ENCODE results near the gene CAPZA2.

Gene CAPZA2

DNA sequence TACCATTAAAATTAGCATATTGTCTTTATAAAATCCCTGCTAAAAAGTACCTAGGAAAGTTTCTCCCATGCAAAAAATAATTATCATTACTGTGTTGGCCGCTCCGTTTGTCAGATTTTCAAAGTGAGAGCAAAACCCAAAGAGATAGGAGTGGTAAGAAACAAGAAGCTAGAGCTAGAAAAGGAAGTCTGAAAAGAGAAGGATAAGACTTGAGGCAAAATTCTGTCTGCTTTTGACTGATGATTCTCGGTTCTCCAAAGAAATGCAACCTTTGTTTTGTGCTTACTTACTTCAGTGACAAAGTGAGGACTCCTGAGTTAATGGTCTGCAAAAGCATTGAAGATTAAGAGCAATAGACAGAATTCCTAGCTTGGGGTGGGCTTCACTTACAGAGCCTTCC is 33.3 kb upstream of the CAPZA2 start:
- TF ChIP-seq CTCF (IDR thresholded peaks at IDR 0.05; ENCODE audit: borderline replicate concordance, extremely low read depth, low read length, poor library complexity, severe bottlenecking) (no peak), EZH2 (IDR thresholded peaks at IDR 0.05; ENCODE audit: borderline replicate concordance, low read depth, low read length, severe bottlenecking) (no peak)
- no peak overlapping the region for H3K4me3 ChIP-seq (ENCODE audit: low read depth in 1 of 2, low read length in 2 of 2)
- ATAC-seq (ENCODE audit: insufficient read depth, low read depth): no peak
- H3K4me1 ChIP-seq (ENCODE audit: insufficient read depth, low read length): no peaks in the 10 kb centered on the region
- no peaks in the 10 kb centered on the region for H3K36me3 ChIP-seq (ENCODE audit: insufficient read depth, low read length)
- H2AFZ ChIP-seq (ENCODE audit: low read depth, low read length): no peak overlapping the region
- H4K20me1 ChIP-seq (ENCODE audit: insufficient read depth, low read length): no peaks in the 10 kb centered on the region
- H3K4me2 ChIP-seq (ENCODE audit: insufficient read depth, low read length): no peak overlapping the region
- peaks cover 12% of the 10 kb centered on the region for H3K27me3 ChIP-seq (ENCODE audit: insufficient read depth, low read length, poor library complexity)
- no peaks in the 10 kb centered on the region for H3K9me3 ChIP-seq (ENCODE audit: insufficient read depth, low read length, severe bottlenecking)
- no peaks in the 10 kb centered on the region for H3K79me2 ChIP-seq (ENCODE audit: insufficient read depth, low read length)
- no peak overlapping the region for H3K27ac ChIP-seq (ENCODE audit: low read length)
- H3K9ac ChIP-seq (ENCODE audit: low read depth, low read length): no peak overlapping the region
- DNase-seq: no peak

DNA sequence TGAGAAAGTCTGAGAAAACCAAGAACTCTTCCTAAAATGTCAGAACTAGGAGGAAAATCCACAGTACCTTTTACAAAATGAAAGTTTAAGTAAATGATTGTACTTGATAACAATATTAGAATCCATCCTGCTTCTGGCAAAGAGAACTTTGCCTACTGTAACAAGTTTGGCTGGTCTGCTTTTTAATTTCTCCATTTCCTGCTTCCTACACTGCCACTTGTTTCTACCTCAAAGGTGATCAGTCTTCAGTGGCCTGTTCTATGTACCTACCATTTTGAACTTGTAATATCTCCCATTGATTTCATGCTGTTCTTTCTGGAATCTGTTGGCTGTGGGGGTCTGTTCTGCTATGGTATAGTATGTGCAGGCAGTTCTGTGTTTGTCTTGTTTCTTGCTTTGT is 32.9 kb upstream of the CAPZA2 start:
- peaks cover 12% of the 10 kb centered on the region for H3K27me3 ChIP-seq (ENCODE audit: insufficient read depth, low read length, poor library complexity)
- H3K4me3 ChIP-seq (ENCODE audit: low read depth in 1 of 2, low read length in 2 of 2): no peak overlapping the region
- no peaks in the 10 kb centered on the region for H3K79me2 ChIP-seq (ENCODE audit: insufficient read depth, low read length)
- DNase-seq (no peak), ATAC-seq (ENCODE audit: insufficient read depth, low read depth) (no peak)
- no peak overlapping the region for H2AFZ ChIP-seq (ENCODE audit: low read depth, low read length)
- TF ChIP-seq EZH2 (IDR thresholded peaks at IDR 0.05; ENCODE audit: borderline replicate concordance, low read depth, low read length, severe bottlenecking): no peak
- no peak for TF ChIP-seq CTCF (IDR thresholded peaks at IDR 0.05; ENCODE audit: borderline replicate concordance, extremely low read depth, low read length, poor library complexity, severe bottlenecking)
- H3K9ac ChIP-seq (ENCODE audit: low read depth, low read length): no peak overlapping the region
- H3K4me1 ChIP-seq (ENCODE audit: insufficient read depth, low read length): no peaks in the 10 kb centered on the region
- H4K20me1 ChIP-seq (ENCODE audit: insufficient read depth, low read length): no peaks in the 10 kb centered on the region
- H3K9me3 ChIP-seq (ENCODE audit: insufficient read depth, low read length, severe bottlenecking): no peaks in the 10 kb centered on the region
- no peak overlapping the region for H3K27ac ChIP-seq (ENCODE audit: low read length)
- no peaks in the 10 kb centered on the region for H3K36me3 ChIP-seq (ENCODE audit: insufficient read depth, low read length)
- H3K4me2 ChIP-seq (ENCODE audit: insufficient read depth, low read length): no peak overlapping the region

- no peak for DNase-seq
- TF ChIP-seq CTCF (IDR thresholded peaks at IDR 0.05; ENCODE audit: borderline replicate concordance, extremely low read depth, low read length, poor library complexity, severe bottlenecking) (no peak), EZH2 (IDR thresholded peaks at IDR 0.05; ENCODE audit: borderline replicate concordance, low read depth, low read length, severe bottlenecking) (no peak)
- Histone ChIP-seq H3K36me3 (ENCODE audit: insufficient read depth, low read length) (no peaks in the 10 kb centered on the region), H3K79me2 (ENCODE audit: insufficient read depth, low read length) (no peaks in the 10 kb centered on the region), H2AFZ (ENCODE audit: low read depth, low read length) (no peak overlapping the region), H3K4me2 (ENCODE audit: insufficient read depth, low read length) (no peak overlapping the region), H4K20me1 (ENCODE audit: insufficient read depth, low read length) (no peaks in the 10 kb centered on the region), H3K9ac (ENCODE audit: low read depth, low read length) (no peak overlapping the region), H3K27ac (ENCODE audit: low read length) (no peak overlapping the region), H3K4me1 (ENCODE audit: insufficient read depth, low read length) (no peaks in the 10 kb centered on the region), H3K4me3 (ENCODE audit: low read depth in 1 of 2, low read length in 2 of 2) (no peak overlapping the region), H3K27me3 (ENCODE audit: insufficient read depth, low read length, poor library complexity) (peaks cover 4% of the 10 kb centered on the region), H3K9me3 (ENCODE audit: insufficient read depth, low read length, severe bottlenecking) (no peaks in the 10 kb centered on the region)
- no peak for ATAC-seq (ENCODE audit: insufficient read depth, low read depth)
Measured at GRCh38 chr7:116832692-116833091, 29.7 kb upstream of the CAPZA2 start.

Data from DND-41 (cell line).